OCI-LY3 (cell line): ENCODE results near the gene SLC43A2.

ENCODE experiments used
- CTCF ChIP-seq: fragments of 200-600, 300-600 bp; sonication (generic); IDR thresholded peaks from 2 replicates; pipeline ENCODE4 v1.5.1; 2014; ENCODE audit warnings: antibody characterized with exemption, low read length, low read depth
- EZH2phosphoT487 ChIP-seq: fragments of 200-600 bp; shearing (Covaris generic); IDR thresholded peaks from 2 replicates; pipeline ENCODE4 v1.6.1; 2018; ENCODE audit warnings: antibody characterized with exemption, mixed run types, low read depth

DNA sequence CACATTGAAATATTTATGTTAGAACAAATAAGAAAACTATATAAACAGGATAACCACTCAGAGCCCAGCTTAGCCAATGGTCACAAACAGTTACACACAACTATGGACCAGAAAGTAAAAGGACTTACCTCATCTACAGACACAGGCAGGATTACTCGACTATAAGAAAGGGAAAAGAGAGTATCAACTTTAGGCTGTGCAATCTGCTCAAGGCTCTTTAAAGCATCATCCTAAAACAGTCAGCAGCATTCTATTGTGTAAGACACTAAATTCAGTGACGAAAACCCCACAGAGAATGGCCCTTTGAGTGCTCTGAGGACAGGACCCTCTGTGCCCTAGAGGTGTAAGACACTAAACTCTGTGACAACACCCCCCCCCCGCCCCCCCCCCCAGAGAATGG is 70.2 kb downstream of the SLC43A2 start:
- TF ChIP-seq CTCF (no peak), EZH2phosphoT487 (no peak)
